ENCODE data around the gene GSTA4. TPM values are rescaled to one million over a fixed set of nuclear protein-coding genes. Genes with fewer than 3 reads are reported as not detected.

The GSTA4 gene
- total and polyA plus RNA-seq, 2 donors (not counting 1 experiment from before 2014, with no cell fraction given): 51.9 to 54.0 TPM

DNA sequence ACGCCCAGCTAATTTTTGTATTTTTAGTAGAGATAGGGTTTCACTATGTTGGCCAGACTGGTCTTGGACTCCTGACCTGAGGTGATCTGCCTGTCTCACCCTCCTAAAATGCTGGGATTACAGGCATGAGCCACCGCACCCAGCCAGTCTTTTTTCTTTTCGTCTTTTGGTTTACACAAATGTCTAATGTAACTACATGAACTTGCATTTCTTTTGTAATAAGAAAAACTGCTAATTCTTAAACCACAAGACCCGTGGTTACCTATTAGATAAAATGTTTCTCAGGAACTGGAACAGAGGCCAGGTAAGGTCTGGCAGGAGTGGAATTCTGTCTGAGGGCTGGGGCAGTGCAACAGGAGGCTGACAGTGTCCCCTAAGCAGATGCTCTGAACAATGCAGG is 52.9 kb downstream of the GSTA4 start:
- no peak for DNase-seq (ENCODE audit: low read depth in 2 of 2)
- no peak overlapping the region for H3K4me2 ChIP-seq (ENCODE audit: extremely low read depth, insufficient read depth, low read length)
- H3K27ac ChIP-seq (ENCODE audit: insufficient read depth, low read length): no peak overlapping the region

GRCh38 chr6:52937908-52938307 is 57.2 kb downstream of the GSTA4 start:
- Histone ChIP-seq H4K20me1 (ENCODE audit: control insufficient read depth, extremely low read depth, insufficient read depth, low read length) (no peaks in the 10 kb centered on the region), H3K4me2 (ENCODE audit: extremely low read depth, insufficient read depth, low read length) (no peak overlapping the region), H3K36me3 (ENCODE audit: control insufficient read depth, insufficient read depth, low read length) (no peaks in the 10 kb centered on the region), H3K27me3 (ENCODE audit: control insufficient read depth, insufficient read depth, low read length) (no peaks in the 10 kb centered on the region), H3K79me2 (ENCODE audit: control insufficient read depth, insufficient read depth, low read length) (no peaks in the 10 kb centered on the region), H3K4me3 (replicated peaks in 1 of 4; ENCODE audit: control extremely low read depth in 1 of 4, insufficient read depth in 1 of 4, low read depth in 3 of 4, low read length in 4 of 4) (no peak overlapping the region), H3K9me3 (ENCODE audit: control insufficient read depth, insufficient read depth, low read depth, low read length) (no peaks in the 10 kb centered on the region), H3K4me1 (ENCODE audit: control insufficient read depth, extremely low read depth, insufficient read depth, low read length) (no peaks in the 10 kb centered on the region), H2AFZ (ENCODE audit: low read length) (no peak overlapping the region), H3K27ac (ENCODE audit: insufficient read depth, low read length) (no peak overlapping the region), H3K9ac (ENCODE audit: insufficient read depth, low read length) (no peak overlapping the region)
- DNase-seq (ENCODE audit: low read depth in 2 of 2): peak in 1 of 2 donors; percentile 43
- TF ChIP-seq EZH2 (IDR thresholded peaks at IDR 0.05; ENCODE audit: low read length, missing control alignments) (no peak), CTCF (conservative IDR thresholded peaks at IDR 0.05 in 1 of 2, IDR thresholded peaks at IDR 0.05 in 1 of 2; ENCODE audit: low read depth in 1 of 2, low read length in 2 of 2) (no peak)

More for the DNA sequence above, 52.9 kb downstream of the GSTA4 start:
- Histone ChIP-seq H3K9ac (ENCODE audit: insufficient read depth, low read length) (no peak overlapping the region), H4K20me1 (ENCODE audit: control insufficient read depth, extremely low read depth, insufficient read depth, low read length) (no peaks in the 10 kb centered on the region), H3K79me2 (ENCODE audit: control insufficient read depth, insufficient read depth, low read length) (no peaks in the 10 kb centered on the region), H3K27me3 (ENCODE audit: control insufficient read depth, insufficient read depth, low read length) (peaks cover 2% of the 10 kb centered on the region), H2AFZ (ENCODE audit: low read length) (no peak overlapping the region), H3K9me3 (ENCODE audit: control insufficient read depth, insufficient read depth, low read depth, low read length) (no peaks in the 10 kb centered on the region), H3K36me3 (ENCODE audit: control insufficient read depth, insufficient read depth, low read length) (no peaks in the 10 kb centered on the region), H3K4me3 (replicated peaks in 1 of 4; ENCODE audit: control extremely low read depth in 1 of 4, insufficient read depth in 1 of 4, low read depth in 3 of 4, low read length in 4 of 4) (no peak overlapping the region), H3K4me1 (ENCODE audit: control insufficient read depth, extremely low read depth, insufficient read depth, low read length) (no peaks in the 10 kb centered on the region)
- TF ChIP-seq CTCF (conservative IDR thresholded peaks at IDR 0.05 in 1 of 2, IDR thresholded peaks at IDR 0.05 in 1 of 2; ENCODE audit: low read depth in 1 of 2, low read length in 2 of 2): no peak
- TF ChIP-seq EZH2 (IDR thresholded peaks at IDR 0.05; ENCODE audit: low read length, missing control alignments): no peak

DNA sequence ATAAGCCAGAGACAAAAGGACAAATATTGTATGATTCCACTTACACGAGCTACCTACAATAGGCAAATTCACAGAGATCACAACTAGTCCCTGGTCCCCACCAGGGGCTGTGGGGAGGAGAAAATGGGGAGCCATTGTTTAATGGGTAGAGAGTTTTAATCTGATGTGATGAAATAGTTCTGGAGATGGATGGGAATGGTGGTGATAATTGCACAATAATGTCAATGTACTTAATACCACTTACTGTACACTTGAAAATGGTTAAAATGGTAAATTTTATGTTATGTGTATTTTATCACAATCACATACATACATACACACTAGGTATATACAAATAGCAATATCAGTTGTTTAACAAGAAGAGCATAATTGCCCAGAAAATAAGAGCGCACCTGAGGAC is 61.3 kb downstream of the GSTA4 start:
- Histone ChIP-seq H3K4me3 (replicated peaks in 1 of 4; ENCODE audit: control extremely low read depth in 1 of 4, insufficient read depth in 1 of 4, low read depth in 3 of 4, low read length in 4 of 4) (no peak overlapping the region), H3K4me1 (ENCODE audit: control insufficient read depth, extremely low read depth, insufficient read depth, low read length) (peaks cover 7% of the 10 kb centered on the region), H3K27ac (ENCODE audit: insufficient read depth, low read length) (no peak overlapping the region), H3K36me3 (ENCODE audit: control insufficient read depth, insufficient read depth, low read length) (no peaks in the 10 kb centered on the region), H3K79me2 (ENCODE audit: control insufficient read depth, insufficient read depth, low read length) (no peaks in the 10 kb centered on the region), H3K9me3 (ENCODE audit: control insufficient read depth, insufficient read depth, low read depth, low read length) (no peaks in the 10 kb centered on the region), H2AFZ (ENCODE audit: low read length) (no peak overlapping the region), H3K27me3 (ENCODE audit: control insufficient read depth, insufficient read depth, low read length) (no peaks in the 10 kb centered on the region), H4K20me1 (ENCODE audit: control insufficient read depth, extremely low read depth, insufficient read depth, low read length) (no peaks in the 10 kb centered on the region), H3K4me2 (ENCODE audit: extremely low read depth, insufficient read depth, low read length) (no peak overlapping the region), H3K9ac (ENCODE audit: insufficient read depth, low read length) (no peak overlapping the region)
- TF ChIP-seq CTCF (conservative IDR thresholded peaks at IDR 0.05 in 1 of 2, IDR thresholded peaks at IDR 0.05 in 1 of 2; ENCODE audit: low read depth in 1 of 2, low read length in 2 of 2) (no peak), EZH2 (IDR thresholded peaks at IDR 0.05; ENCODE audit: low read length, missing control alignments) (no peak)
- no peak for DNase-seq (ENCODE audit: low read depth in 2 of 2)
